Astrocyte of the spinal cord (primary cell): ENCODE measurements around the gene CEP120.
A peak's percentile ranks its signal among the peaks of the same experiment; 100 is the strongest.

ENCODE experiments used
- DNase-seq: peaks from one replicate; pipeline ENCODE4 v3.0.0; 2011; ENCODE audit warnings: low read depth, low spot score
- H3K4me3 ChIP-seq: 2 replicates; pipeline ENCODE4 v1.5.1; 2011; ENCODE audit warnings: low read depth, mild to moderate bottlenecking, low read length, moderate library complexity
- CTCF ChIP-seq: IDR thresholded peaks from 2 replicates; pipeline ENCODE4 v1.5.1; 2012; ENCODE audit warnings: low read depth, mild to moderate bottlenecking, low read length, inconsistent platforms
- in situ Hi-C: cut with HindIII; loops from 2 replicates; pipeline ENCODE4 v1.10.0; 2017; ENCODE audit warnings: low sequenced_read_pairs

CEP120 gene

GRCh38 chr5:123429993-123430392, 6.8 kb upstream of the CEP120 start:
- no peak for TF ChIP-seq CTCF
- DNase-seq: peak; percentile 83
- H3K4me3 ChIP-seq: no peak overlapping the region
- in situ Hi-C loops: no loop called here

- in situ Hi-C loops: no loop called here
- no peak for DNase-seq
- H3K4me3 ChIP-seq: no peak overlapping the region
- no peak for TF ChIP-seq CTCF
Observed at GRCh38 chr5:123429221-123429954, 6.2 kb upstream of the CEP120 start.

- H3K4me3 ChIP-seq: no peak overlapping the region
- in situ Hi-C loops: no loop called here
- DNase-seq: no peak
- TF ChIP-seq CTCF: no peak
Observed at GRCh38 chr5:123428521-123429220, 5.5 kb upstream of the CEP120 start.

- in situ Hi-C loops: no loop called here
- no peak for TF ChIP-seq CTCF
- H3K4me3 ChIP-seq: no peak overlapping the region
- DNase-seq: no peak
Observed at GRCh38 chr5:123427281-123427680, 4.1 kb upstream of the CEP120 start.

- no peak for TF ChIP-seq CTCF
- no peak for DNase-seq
- in situ Hi-C loops: no loop called here
- H3K4me3 ChIP-seq: no peak overlapping the region
Observed at GRCh38 chr5:123425431-123425830, 2.2 kb upstream of the CEP120 start.

GRCh38 chr5:123422433-123423277, 548 bp downstream of the CEP120 start:
- in situ Hi-C loops: no loop called here
- TF ChIP-seq CTCF: no peak
- H3K4me3 ChIP-seq: peak overlapping the region; percentile 63
- DNase-seq: peak; percentile 42
